Inflammatory macrophage (primary cell): Measurements from ENCODE around the gene KCTD2.

ENCODE experiments used
- DNase-seq, 2 donors: peaks; one replicate each; pipeline ENCODE4 v3.0.0-alpha.2; 2020 to 2022

The KCTD2 gene

GRCh38 chr17:75077496-75078283 lies 30.7 kb downstream of the KCTD2 start:
- peak; percentile 56 to 76 for DNase-seq

- DNase-seq: peak; percentile 58 to 75
These were observed 31.4 kb downstream of the KCTD2 start for GRCh38 chr17:75078284-75079022.

GRCh38 chr17:75079023-75079373 lies 32.0 kb downstream of the KCTD2 start:
- DNase-seq: no peak

GRCh38 chr17:75081611-75082540 lies 34.9 kb downstream of the KCTD2 start:
- DNase-seq: no peak

GRCh38 chr17:75082683-75083082 lies 35.7 kb downstream of the KCTD2 start:
- DNase-seq: no peak

GRCh38 chr17:75084039-75084660 lies 37.1 kb downstream of the KCTD2 start:
- DNase-seq: no peak

- no peak for DNase-seq
These were observed 39.6 kb downstream of the KCTD2 start for GRCh38 chr17:75086496-75087181.

- DNase-seq: no peak
These were observed 40.1 kb downstream of the KCTD2 start for GRCh38 chr17:75087182-75087557.

GRCh38 chr17:75087558-75088453 lies 40.8 kb downstream of the KCTD2 start, which contains the start of gene SLC16A5:
Gene SLC16A5 (plus strand): TSS chr17:75087954. CDS start chr17:75093637, 5,683 bp downstream.
- peak; percentile 91 to 93 for DNase-seq

- peak; percentile 64 to 77 for DNase-seq
These were observed 41.7 kb downstream of the KCTD2 start for GRCh38 chr17:75088465-75089417.

- DNase-seq: no peak
These were observed 44.1 kb downstream of the KCTD2 start for GRCh38 chr17:75090871-75091854.

- DNase-seq: no peak
These were observed 44.9 kb downstream of the KCTD2 start for GRCh38 chr17:75091855-75092327.

GRCh38 chr17:75093548-75094158 lies 46.6 kb downstream of the KCTD2 start:
- DNase-seq: no peak

- no peak for DNase-seq
These were observed 47.9 kb downstream of the KCTD2 start for GRCh38 chr17:75094871-75095399.

- DNase-seq: peak; percentile 96
These were observed 49.1 kb downstream of the KCTD2 start for GRCh38 chr17:75096082-75096625.

GRCh38 chr17:75097865-75098264 lies 50.8 kb downstream of the KCTD2 start:
- DNase-seq: no peak

- no peak for DNase-seq
These were observed 51.8 kb downstream of the KCTD2 start for GRCh38 chr17:75098861-75099260.
